ENCODE results near the gene GIMAP5.

GRCh38 chr7:150781961-150782360 is 44.7 kb downstream of the GIMAP5 start:
- TF ChIP-seq POLR2A (IDR thresholded peaks at IDR 0.05): no peak
- TF ChIP-seq, protein P1, sequence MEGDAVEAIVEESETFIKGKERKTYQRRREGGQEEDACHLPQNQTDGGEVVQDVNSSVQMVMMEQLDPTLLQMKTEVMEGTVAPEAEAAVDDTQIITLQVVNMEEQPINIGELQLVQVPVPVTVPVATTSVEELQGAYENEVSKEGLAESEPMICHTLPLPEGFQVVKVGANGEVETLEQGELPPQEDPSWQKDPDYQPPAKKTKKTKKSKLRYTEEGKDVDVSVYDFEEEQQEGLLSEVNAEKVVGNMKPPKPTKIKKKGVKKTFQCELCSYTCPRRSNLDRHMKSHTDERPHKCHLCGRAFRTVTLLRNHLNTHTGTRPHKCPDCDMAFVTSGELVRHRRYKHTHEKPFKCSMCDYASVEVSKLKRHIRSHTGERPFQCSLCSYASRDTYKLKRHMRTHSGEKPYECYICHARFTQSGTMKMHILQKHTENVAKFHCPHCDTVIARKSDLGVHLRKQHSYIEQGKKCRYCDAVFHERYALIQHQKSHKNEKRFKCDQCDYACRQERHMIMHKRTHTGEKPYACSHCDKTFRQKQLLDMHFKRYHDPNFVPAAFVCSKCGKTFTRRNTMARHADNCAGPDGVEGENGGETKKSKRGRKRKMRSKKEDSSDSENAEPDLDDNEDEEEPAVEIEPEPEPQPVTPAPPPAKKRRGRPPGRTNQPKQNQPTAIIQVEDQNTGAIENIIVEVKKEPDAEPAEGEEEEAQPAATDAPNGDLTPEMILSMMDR (IDR thresholded peaks at IDR 0.05): no peak

Data from right lobe of liver (tissue), 4 donors.